ENCODE data around the gene CDKAL1. TPM values are rescaled to one million over a fixed set of nuclear protein-coding genes. Genes with fewer than 3 reads are reported as not detected.

The CDKAL1 gene
- total and polyA plus RNA-seq, 8 donors, result 3.4 to 36.7 (median 10.4) TPM

GRCh38 chr6:20851795-20852194 lies 317.5 kb downstream of the CDKAL1 start:
- no peak for DNase-seq
- no peaks in the 10 kb centered on the region for H3K27me3 ChIP-seq
- intact Hi-C loops (cut with DNase I; ENCODE audit: low total_unique reads), result no loop called here
- no peaks in the 10 kb centered on the region for H3K9me3 ChIP-seq
- H3K4me1 ChIP-seq, result peaks cover 0 to 10% (median 7%) of the 10 kb centered on the region in 4 donors
- no peaks in the 10 kb centered on the region for H3K36me3 ChIP-seq
- no peak overlapping the region for H3K27ac ChIP-seq
- H3K4me3 ChIP-seq, result no peak overlapping the region
- WGBS, 5 donors, result 62 to 83% (median 75%) methylated on average over 1 of the region's 1 CpG
- TF ChIP-seq POLR2AphosphoS5 (IDR thresholded peaks at IDR 0.05) (no peak), POLR2A (IDR thresholded peaks at IDR 0.05) (no peak), EP300 (IDR thresholded peaks at IDR 0.05) (no peak), CTCF (IDR thresholded peaks at IDR 0.05) (no peak)

DNA sequence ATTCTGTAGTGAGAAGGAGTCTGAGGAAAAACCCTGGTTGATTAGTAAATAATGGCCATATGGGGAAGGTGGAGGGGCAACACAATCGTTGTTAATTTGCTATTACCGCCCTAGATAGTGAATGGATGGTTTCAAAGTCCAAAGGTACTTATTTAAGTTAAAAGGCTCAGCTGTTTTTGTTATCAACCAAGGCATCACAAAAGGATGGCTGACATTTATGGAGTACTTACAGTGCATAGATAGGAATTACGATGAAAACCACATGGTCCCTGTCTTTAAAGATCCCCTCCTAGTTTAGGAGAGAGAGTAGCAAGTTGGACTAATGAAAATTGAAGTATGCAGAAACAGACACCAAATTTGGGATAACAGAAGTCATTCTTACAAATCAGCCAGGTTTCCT lies 319.6 kb downstream of the CDKAL1 start:
- no peak for DNase-seq
- intact Hi-C loops (cut with DNase I; ENCODE audit: low total_unique reads), result no loop called here
- Histone ChIP-seq H3K4me1 (peaks cover 0 to 5% (median 2%) of the 10 kb centered on the region in 4 donors), H3K4me3 (no peak overlapping the region), H3K36me3 (no peaks in the 10 kb centered on the region), H3K27me3 (no peaks in the 10 kb centered on the region), H3K27ac (no peak overlapping the region), H3K9me3 (no peaks in the 10 kb centered on the region)
- TF ChIP-seq CTCF (IDR thresholded peaks at IDR 0.05) (no peak), POLR2A (IDR thresholded peaks at IDR 0.05) (no peak), POLR2AphosphoS5 (IDR thresholded peaks at IDR 0.05) (no peak), EP300 (IDR thresholded peaks at IDR 0.05) (no peak)
- 39 to 64% (median 43%) methylated on average over 3 of the region's 3 CpGs for WGBS, 5 donors

GRCh38 chr6:20856681-20857288 lies 322.5 kb downstream of the CDKAL1 start:
- no peaks in the 10 kb centered on the region for H3K9me3 ChIP-seq
- TF ChIP-seq CTCF (IDR thresholded peaks at IDR 0.05), result no peak
- no peak for TF ChIP-seq POLR2AphosphoS5 (IDR thresholded peaks at IDR 0.05)
- TF ChIP-seq EP300 (IDR thresholded peaks at IDR 0.05), result no peak
- TF ChIP-seq POLR2A (IDR thresholded peaks at IDR 0.05), result no peak
- H3K36me3 ChIP-seq, result no peaks in the 10 kb centered on the region
- intact Hi-C loops (cut with DNase I; ENCODE audit: low total_unique reads), result no loop called here
- H3K27me3 ChIP-seq, result no peaks in the 10 kb centered on the region
- no peak overlapping the region for H3K27ac ChIP-seq
- H3K4me1 ChIP-seq, result peaks cover 0 to 5% (median 2%) of the 10 kb centered on the region in 4 donors
- 43 to 71% (median 56%) methylated on average over 7 of the region's 7 CpGs for WGBS, 5 donors
- no peak overlapping the region for H3K4me3 ChIP-seq
- DNase-seq, result no peak

- TF ChIP-seq POLR2A (IDR thresholded peaks at IDR 0.05), result no peak
- TF ChIP-seq POLR2AphosphoS5 (IDR thresholded peaks at IDR 0.05), result no peak
- no peak for TF ChIP-seq EP300 (IDR thresholded peaks at IDR 0.05)
- no peak for TF ChIP-seq CTCF (IDR thresholded peaks at IDR 0.05)
- 88 to 100% (median 97%) methylated on average over 1 of the region's 1 CpG for WGBS, 5 donors
- H3K4me1 ChIP-seq, result peaks cover 0 to 9% (median 0%) of the 10 kb centered on the region in 4 donors
Observed at GRCh38 chr6:20861481-20861880, 327.2 kb downstream of the CDKAL1 start.

More at GRCh38 chr6:20861481-20861880, 327.2 kb downstream of the CDKAL1 start:
- no peak for DNase-seq
- no peaks in the 10 kb centered on the region for H3K36me3 ChIP-seq
- no peaks in the 10 kb centered on the region for H3K9me3 ChIP-seq
- no peaks in the 10 kb centered on the region for H3K27me3 ChIP-seq
- H3K27ac ChIP-seq, result no peak overlapping the region
- intact Hi-C loops (cut with DNase I; ENCODE audit: low total_unique reads), result no loop called here
- no peak overlapping the region for H3K4me3 ChIP-seq
